Ovary (tissue), 9 donors: ENCODE data around the gene STX3. TPM values are rescaled to one million over a fixed set of nuclear protein-coding genes. Genes with fewer than 3 reads are reported as not detected.
"Not testable (repeated sequence)": the region's sequence is repeated elsewhere in the genome, so short reads cannot be mapped to it uniquely, and the experiment has no call there.

Source experiments
- DNase-seq, 5 donors: peaks; one replicate each; pipeline ENCODE4 v3.0.0-alpha.2; 2019 to 2020
- H3K27ac ChIP-seq, 2 donors: fragments of 200-600 bp; one replicate each; pipeline versions ENCODE4 v1.5.1 to v1.8.0; 2019 to 2022
- H3K27me3 ChIP-seq: fragments of 200-600 bp; one replicate; pipeline ENCODE4 v1.8.0; 2022
- H3K36me3 ChIP-seq: fragments of 200-600 bp; sonication (generic); one replicate; pipeline ENCODE4 v1.5.1; 2019
- H3K4me1 ChIP-seq: one replicate; pipeline ENCODE4 v1.8.1; 2013; ENCODE audit warnings: mild to moderate bottlenecking, moderate library complexity; ENCODE audit not compliant: insufficient read depth
- H3K4me3 ChIP-seq: fragments of 200-600 bp; sonication (generic); one replicate; pipeline ENCODE4 v1.5.1; 2017
- H3K9me3 ChIP-seq, 2 donors: fragments of 200-600 bp in 1 of 2; sonication (generic) in 1 of 2; one replicate each; pipeline versions ENCODE4 v1.5.1 to v1.8.1; 2013 to 2019; ENCODE audit warnings: mild to moderate bottlenecking in 1 of 2, moderate library complexity in 1 of 2
- CTCF ChIP-seq, 3 donors: fragments of 450-650 bp in 2 of 3; fragments of 200-600 bp in 1 of 3; IDR thresholded peaks; one replicate each; pipeline versions ENCODE4 v1.5.1 to v1.8.0; 2016 to 2022; ENCODE audit warnings: antibody characterized with exemption in 3 of 3, mild to moderate bottlenecking in 1 of 3
- EP300 ChIP-seq: sonication (generic); formaldehyde crosslinking; IDR thresholded peaks from one replicate; pipeline ENCODE4 v1.6.1; 2017; ENCODE audit warnings: antibody characterized with exemption
- POLR2A ChIP-seq: fragments of 450-650 bp; IDR thresholded peaks from one replicate; pipeline ENCODE4 v1.6.1; 2017; ENCODE audit warnings: antibody characterized with exemption, mild to moderate bottlenecking, moderate library complexity
- WGBS, 3 donors: extraction: QIAGEN DNeasy Blood & Tissue Kit in 1 of 3; methylation state at CpG; one replicate each; pipeline versions ENCODE4 v1.1.5 to v1.1.7; 2013 to 2017; 5-methylcytosine and 5-hydroxymethylcytosine counted together
- intact Hi-C, 4 donors: fragments of 100-400 bp; cut with DNase I; formaldehyde crosslinking; loops; one replicate each; pipeline versions ENCODE4 v1.11.0 to v1.15.1; 2022 to 2023
- polyA plus RNA-seq, 2 donors: library from polyadenylated mRNA; stranded (reverse); fragments of 200-250 nt in 1 of 2; fragments of 350-450 nt in 1 of 2; fragmentation: Illumina TruSeq in 1 of 2; extraction: RNeasy Lipid Tissue Mini Kit (QIAGEN cat#74804) in 1 of 2; gene quantifications; one replicate each; pipeline ENCODE4 v1.2.3, GENCODE V29; 2013 to 2014
- total RNA-seq, 7 donors: library from RNA; depleted of rRNA in 2 of 7; stranded (reverse); fragments of >200 nt in 2 of 7; fragmentation: NEBNext Ultra II Directional in 3 of 7; extraction: Animal tissue kit (Norgen Biotek cat#: 25700) in 3 of 7; gene quantifications; one replicate each; pipeline versions ENCODE4 v1.1.0 to v1.2.4, GENCODE V29; 2016 to 2023
- donor health status: DM: no; HTN: no; CAD: no; lungs with moderate emphysema.
- donor health status: DM: no; HTN: no; CAD: no.
- donor health status: Bipolar disorder and iron deficiency.
- donor health status: DM: yes; HTN: yes; CAD: no.
- donor health status: DM: no; HTN: no; CAD: no.
- donor health status: DM: yes; HTN: yes; CAD: no.

The STX3 gene
- total and polyA plus RNA-seq, 9 donors: 13.3 to 29.4 (median 16.2) TPM

GRCh38 chr11:59782080-59782479, 26.9 kb downstream of the STX3 start:
- Histone ChIP-seq H3K27ac (no peak overlapping the region), H3K4me1 (no peaks in the 10 kb centered on the region), H3K4me3 (no peak overlapping the region), H3K9me3 (no peaks in the 10 kb centered on the region), H3K27me3 (no peaks in the 10 kb centered on the region), H3K36me3 (no peaks in the 10 kb centered on the region)
- DNase-seq: no peak
- TF ChIP-seq EP300: no peak
- TF ChIP-seq POLR2A: no peak
- no peak for TF ChIP-seq CTCF (IDR thresholded peaks at IDR 0.05)
- WGBS, 3 donors: 84 to 96% (median 90%) methylated on average over 2 of the region's 2 CpGs
- intact Hi-C loops: no loop called here

- Histone ChIP-seq H3K27ac (no peak overlapping the region), H3K4me1 (no peaks in the 10 kb centered on the region), H3K9me3 (no peaks in the 10 kb centered on the region), H3K4me3 (no peak overlapping the region), H3K27me3 (no peaks in the 10 kb centered on the region), H3K36me3 (no peaks in the 10 kb centered on the region)
- intact Hi-C loops: no loop called here
- no peak for DNase-seq
- WGBS, 3 donors: 87 to 88% (median 87%) methylated on average over 4 of the region's 4 CpGs
- TF ChIP-seq CTCF (IDR thresholded peaks at IDR 0.05) (no peak), POLR2A (no peak), EP300 (no peak)
Measured at GRCh38 chr11:59783632-59784090, 28.5 kb downstream of the STX3 start.

GRCh38 chr11:59784441-59784840, 29.3 kb downstream of the STX3 start:
- intact Hi-C loops, H3K36me3 ChIP-seq, H3K27me3 ChIP-seq, DNase-seq, H3K4me1 ChIP-seq, H3K27ac ChIP-seq, H3K4me3 ChIP-seq, H3K9me3 ChIP-seq: not testable (repeated sequence)
- 83 to 91% (median 89%) methylated on average over 5 of the region's 5 CpGs for WGBS, 3 donors

- Histone ChIP-seq H3K27me3 (no peaks in the 10 kb centered on the region), H3K9me3 (no peaks in the 10 kb centered on the region), H3K4me1 (no peaks in the 10 kb centered on the region), H3K4me3 (no peak overlapping the region), H3K36me3 (no peaks in the 10 kb centered on the region), H3K27ac (no peak overlapping the region)
- intact Hi-C loops: no loop called here
- WGBS, 3 donors: 78 to 92% (median 88%) methylated on average over 4 of the region's 4 CpGs
- no peak for TF ChIP-seq EP300
- no peak for TF ChIP-seq CTCF (IDR thresholded peaks at IDR 0.05)
- no peak for TF ChIP-seq POLR2A
- no peak for DNase-seq
Measured at GRCh38 chr11:59785818-59786217, 30.6 kb downstream of the STX3 start.

GRCh38 chr11:59787255-59787588, 32.0 kb downstream of the STX3 start:
- no peak for DNase-seq
- no peak overlapping the region for H3K27ac ChIP-seq
- TF ChIP-seq EP300: no peak
- no peak for TF ChIP-seq POLR2A
- no peak for TF ChIP-seq CTCF (IDR thresholded peaks at IDR 0.05)
- H3K27me3 ChIP-seq: no peaks in the 10 kb centered on the region
- intact Hi-C loops: no loop called here
- no peaks in the 10 kb centered on the region for H3K9me3 ChIP-seq
- H3K4me3 ChIP-seq: no peak overlapping the region
- H3K4me1 ChIP-seq: no peaks in the 10 kb centered on the region
- no peaks in the 10 kb centered on the region for H3K36me3 ChIP-seq
- WGBS, 3 donors: 82 to 89% (median 86%) methylated on average over 4 of the region's 4 CpGs
